ENCODE measurements around the gene ASB1.

ASB1 gene

DNA sequence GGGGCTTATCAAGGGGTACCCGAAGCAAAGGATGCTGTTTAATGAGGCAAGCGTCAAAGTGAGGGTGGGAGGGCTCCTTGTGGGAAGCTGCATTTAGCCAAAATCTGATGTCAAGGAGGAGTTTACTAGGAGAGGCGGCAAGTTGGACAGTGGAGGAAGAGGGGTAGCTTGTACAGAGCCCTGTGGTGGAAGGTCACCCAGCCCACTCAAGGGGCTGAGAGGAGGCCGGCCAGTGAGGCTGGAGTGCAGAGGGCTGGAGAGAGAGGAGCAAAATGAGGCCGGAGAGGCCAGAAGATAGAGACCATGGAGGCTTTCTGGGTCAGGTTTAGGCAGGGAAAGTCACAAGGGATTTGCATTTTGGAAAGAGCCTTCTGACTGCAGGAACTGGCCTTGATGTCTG is 49.5 kb downstream of the ASB1 start:
- TF ChIP-seq TOX (CRISPR knock-in tag; IDR thresholded peaks at IDR 0.05; ENCODE audit: borderline replicate concordance) (no peak), TSHZ2 (CRISPR knock-in tag; IDR thresholded peaks at IDR 0.05) (no peak), CREB5 (CRISPR knock-in tag; IDR thresholded peaks at IDR 0.05; ENCODE audit: low read depth) (no peak), ARNTL (CRISPR knock-in tag; IDR thresholded peaks at IDR 0.05; ENCODE audit: borderline replicate concordance, low read depth) (no peak), ZFP3 (CRISPR knock-in tag; IDR thresholded peaks at IDR 0.05) (no peak)
- TF ChIP-seq, protein P1, sequence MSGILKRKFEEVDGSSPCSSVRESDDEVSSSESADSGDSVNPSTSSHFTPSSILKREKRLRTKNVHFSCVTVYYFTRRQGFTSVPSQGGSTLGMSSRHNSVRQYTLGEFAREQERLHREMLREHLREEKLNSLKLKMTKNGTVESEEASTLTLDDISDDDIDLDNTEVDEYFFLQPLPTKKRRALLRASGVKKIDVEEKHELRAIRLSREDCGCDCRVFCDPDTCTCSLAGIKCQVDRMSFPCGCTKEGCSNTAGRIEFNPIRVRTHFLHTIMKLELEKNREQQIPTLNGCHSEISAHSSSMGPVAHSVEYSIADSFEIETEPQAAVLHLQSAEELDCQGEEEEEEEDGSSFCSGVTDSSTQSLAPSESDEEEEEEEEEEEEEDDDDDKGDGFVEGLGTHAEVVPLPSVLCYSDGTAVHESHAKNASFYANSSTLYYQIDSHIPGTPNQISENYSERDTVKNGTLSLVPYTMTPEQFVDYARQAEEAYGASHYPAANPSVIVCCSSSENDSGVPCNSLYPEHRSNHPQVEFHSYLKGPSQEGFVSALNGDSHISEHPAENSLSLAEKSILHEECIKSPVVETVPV (CRISPR knock-in tag; IDR thresholded peaks at IDR 0.05), result no peak
- no peak for ATAC-seq

DNA sequence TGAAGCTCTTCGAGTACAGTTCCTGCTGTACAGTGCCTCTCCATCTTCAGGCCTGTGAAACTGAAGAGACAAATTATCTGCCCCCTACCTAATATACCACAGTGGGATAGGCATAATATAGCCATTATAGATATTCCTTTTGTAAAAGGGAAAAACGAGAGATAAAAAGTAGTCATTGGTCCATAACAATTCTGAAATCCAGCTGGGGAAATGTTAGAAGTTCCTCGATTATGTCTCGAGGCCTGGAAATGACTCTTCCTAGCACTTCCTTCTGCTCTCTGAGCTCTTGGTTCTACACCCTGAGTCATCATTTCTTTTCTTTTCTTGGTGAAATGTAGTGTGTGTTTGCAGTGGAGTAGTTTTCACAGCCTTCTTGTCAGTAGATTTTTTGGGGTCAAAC is 51.5 kb downstream of the ASB1 start:
- no peak for ATAC-seq
- TF ChIP-seq ZNF70 (CRISPR knock-in tag; IDR thresholded peaks at IDR 0.05) (no peak), ZNF565 (CRISPR knock-in tag; conservative IDR thresholded peaks at IDR 0.05; ENCODE audit: low read depth) (no peak), CREB5 (CRISPR knock-in tag; IDR thresholded peaks at IDR 0.05; ENCODE audit: low read depth) (no peak), ZFP3 (CRISPR knock-in tag; IDR thresholded peaks at IDR 0.05) (no peak), OSR1 (CRISPR knock-in tag; IDR thresholded peaks at IDR 0.05) (no peak), TOX (CRISPR knock-in tag; IDR thresholded peaks at IDR 0.05; ENCODE audit: borderline replicate concordance) (no peak), TCF4 (CRISPR knock-in tag; IDR thresholded peaks at IDR 0.05; ENCODE audit: borderline replicate concordance) (no peak), ZFP30 (CRISPR knock-in tag; IDR thresholded peaks at IDR 0.05) (no peak), ESRRG (CRISPR knock-in tag; IDR thresholded peaks at IDR 0.05) (no peak), TSHZ2 (CRISPR knock-in tag; IDR thresholded peaks at IDR 0.05) (no peak), BACH2 (CRISPR knock-in tag; IDR thresholded peaks at IDR 0.05; ENCODE audit: borderline replicate concordance) (no peak), SNAI2 (CRISPR knock-in tag; IDR thresholded peaks at IDR 0.05) (no peak), GLIS3 (CRISPR knock-in tag; IDR thresholded peaks at IDR 0.05) (no peak), RARB (CRISPR knock-in tag; IDR thresholded peaks at IDR 0.05) (no peak), PPARA (CRISPR knock-in tag; IDR thresholded peaks at IDR 0.05; ENCODE audit: borderline replicate concordance) (no peak), ZC3H10 (CRISPR knock-in tag; IDR thresholded peaks at IDR 0.05) (no peak)
- TF ChIP-seq, protein P1 (CRISPR knock-in tag; IDR thresholded peaks at IDR 0.05), result no peak
- TF ChIP-seq, protein P2, sequence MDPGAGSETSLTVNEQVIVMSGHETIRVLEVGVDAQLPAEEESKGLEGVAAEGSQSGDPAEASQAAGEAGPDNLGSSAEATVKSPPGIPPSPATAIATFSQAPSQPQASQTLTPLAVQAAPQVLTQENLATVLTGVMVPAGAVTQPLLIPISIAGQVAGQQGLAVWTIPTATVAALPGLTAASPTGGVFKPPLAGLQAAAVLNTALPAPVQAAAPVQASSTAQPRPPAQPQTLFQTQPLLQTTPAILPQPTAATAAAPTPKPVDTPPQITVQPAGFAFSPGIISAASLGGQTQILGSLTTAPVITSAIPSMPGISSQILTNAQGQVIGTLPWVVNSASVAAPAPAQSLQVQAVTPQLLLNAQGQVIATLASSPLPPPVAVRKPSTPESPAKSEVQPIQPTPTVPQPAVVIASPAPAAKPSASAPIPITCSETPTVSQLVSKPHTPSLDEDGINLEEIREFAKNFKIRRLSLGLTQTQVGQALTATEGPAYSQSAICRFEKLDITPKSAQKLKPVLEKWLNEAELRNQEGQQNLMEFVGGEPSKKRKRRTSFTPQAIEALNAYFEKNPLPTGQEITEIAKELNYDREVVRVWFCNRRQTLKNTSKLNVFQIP (CRISPR knock-in tag; IDR thresholded peaks at IDR 0.05; ENCODE audit: borderline replicate concordance, low read depth), result no peak
- TF ChIP-seq, protein P3, sequence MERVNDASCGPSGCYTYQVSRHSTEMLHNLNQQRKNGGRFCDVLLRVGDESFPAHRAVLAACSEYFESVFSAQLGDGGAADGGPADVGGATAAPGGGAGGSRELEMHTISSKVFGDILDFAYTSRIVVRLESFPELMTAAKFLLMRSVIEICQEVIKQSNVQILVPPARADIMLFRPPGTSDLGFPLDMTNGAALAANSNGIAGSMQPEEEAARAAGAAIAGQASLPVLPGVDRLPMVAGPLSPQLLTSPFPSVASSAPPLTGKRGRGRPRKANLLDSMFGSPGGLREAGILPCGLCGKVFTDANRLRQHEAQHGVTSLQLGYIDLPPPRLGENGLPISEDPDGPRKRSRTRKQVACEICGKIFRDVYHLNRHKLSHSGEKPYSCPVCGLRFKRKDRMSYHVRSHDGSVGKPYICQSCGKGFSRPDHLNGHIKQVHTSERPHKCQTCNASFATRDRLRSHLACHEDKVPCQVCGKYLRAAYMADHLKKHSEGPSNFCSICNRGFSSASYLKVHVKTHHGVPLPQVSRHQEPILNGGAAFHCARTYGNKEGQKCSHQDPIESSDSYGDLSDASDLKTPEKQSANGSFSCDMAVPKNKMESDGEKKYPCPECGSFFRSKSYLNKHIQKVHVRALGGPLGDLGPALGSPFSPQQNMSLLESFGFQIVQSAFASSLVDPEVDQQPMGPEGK (CRISPR knock-in tag; IDR thresholded peaks at IDR 0.05; ENCODE audit: borderline replicate concordance), result no peak
